NCI-H2196 treated with DMSO at 0.1 percent for 48 hours (cell line): Measurements from ENCODE around the gene BAG5.
"Not testable (repeated sequence)": the region's sequence is repeated elsewhere in the genome, so short reads cannot be mapped to it uniquely, and the experiment has no call there.

Experiments
- DNase-seq: peaks from one replicate; lab custom pipeline; 2025; ENCODE audit not compliant: unreplicated experiment; lab: John Stamatoyannopoulos, UW

Gene BAG5

DNA sequence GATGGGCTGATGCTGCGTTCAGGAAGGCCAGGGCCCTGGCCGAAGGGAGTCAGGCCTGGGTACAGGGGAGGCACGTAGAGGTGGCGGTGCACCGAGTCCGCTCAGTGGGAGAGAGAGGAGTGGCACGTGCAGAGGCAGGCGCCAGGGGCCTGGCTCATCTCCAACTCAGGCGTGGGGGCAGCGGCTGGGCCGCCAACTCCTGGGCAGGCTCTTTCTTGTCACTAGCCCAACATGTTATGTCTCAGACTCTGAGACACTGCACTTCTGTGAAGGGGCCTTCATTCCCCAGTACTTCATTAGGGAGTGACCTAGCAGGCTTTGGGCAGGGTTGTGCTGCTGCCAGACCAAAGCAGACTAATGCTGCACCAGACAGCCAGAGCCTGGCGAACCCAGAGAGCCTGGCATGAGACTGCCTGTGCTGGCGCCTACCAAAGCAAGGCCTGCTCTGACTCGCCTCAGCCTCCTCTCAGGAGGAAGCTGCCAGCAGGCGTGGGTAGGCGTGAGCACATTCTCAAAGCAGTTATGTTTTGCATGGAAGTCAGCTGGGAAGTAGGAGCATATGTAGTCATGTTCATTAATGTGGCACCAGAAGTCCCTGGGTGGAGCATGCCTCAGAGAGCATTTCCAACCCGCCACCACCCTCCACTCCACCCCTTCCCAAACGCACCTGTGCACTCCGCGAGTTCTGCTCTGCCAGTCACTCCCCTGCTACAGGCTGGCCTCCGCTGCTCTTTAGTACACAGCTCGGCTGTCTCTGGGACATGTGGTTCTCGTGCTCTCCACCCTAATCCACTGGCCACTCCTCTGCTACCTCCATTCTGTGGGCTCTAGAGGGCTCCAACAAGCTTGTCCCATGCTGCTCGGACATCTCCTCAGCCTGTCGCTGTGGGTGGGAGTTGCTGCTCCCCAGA is 49.5 kb downstream of the BAG5 start:
- peak; percentile 79 for DNase-seq

DNA sequence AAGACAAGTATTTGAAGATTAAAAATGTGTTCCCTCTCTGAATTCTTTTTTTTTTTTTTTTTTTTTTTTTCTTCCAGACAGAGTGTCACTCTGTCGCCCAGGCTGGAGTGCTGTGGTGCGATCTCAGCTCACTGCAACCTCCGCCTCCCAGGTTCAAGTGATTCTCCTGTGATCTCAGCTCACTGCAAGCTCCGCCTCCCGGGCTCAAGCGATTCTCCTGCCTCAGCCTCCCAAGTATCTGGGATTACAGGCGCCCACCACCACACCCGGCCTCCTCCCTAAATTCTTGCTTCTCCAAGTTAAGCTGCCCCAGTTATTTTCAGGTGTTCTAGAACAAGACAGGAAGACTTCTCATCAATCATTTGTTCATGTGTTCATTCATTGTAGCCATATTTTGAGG is 50.3 kb downstream of the BAG5 start:
- not testable (repeated sequence) for DNase-seq

DNA sequence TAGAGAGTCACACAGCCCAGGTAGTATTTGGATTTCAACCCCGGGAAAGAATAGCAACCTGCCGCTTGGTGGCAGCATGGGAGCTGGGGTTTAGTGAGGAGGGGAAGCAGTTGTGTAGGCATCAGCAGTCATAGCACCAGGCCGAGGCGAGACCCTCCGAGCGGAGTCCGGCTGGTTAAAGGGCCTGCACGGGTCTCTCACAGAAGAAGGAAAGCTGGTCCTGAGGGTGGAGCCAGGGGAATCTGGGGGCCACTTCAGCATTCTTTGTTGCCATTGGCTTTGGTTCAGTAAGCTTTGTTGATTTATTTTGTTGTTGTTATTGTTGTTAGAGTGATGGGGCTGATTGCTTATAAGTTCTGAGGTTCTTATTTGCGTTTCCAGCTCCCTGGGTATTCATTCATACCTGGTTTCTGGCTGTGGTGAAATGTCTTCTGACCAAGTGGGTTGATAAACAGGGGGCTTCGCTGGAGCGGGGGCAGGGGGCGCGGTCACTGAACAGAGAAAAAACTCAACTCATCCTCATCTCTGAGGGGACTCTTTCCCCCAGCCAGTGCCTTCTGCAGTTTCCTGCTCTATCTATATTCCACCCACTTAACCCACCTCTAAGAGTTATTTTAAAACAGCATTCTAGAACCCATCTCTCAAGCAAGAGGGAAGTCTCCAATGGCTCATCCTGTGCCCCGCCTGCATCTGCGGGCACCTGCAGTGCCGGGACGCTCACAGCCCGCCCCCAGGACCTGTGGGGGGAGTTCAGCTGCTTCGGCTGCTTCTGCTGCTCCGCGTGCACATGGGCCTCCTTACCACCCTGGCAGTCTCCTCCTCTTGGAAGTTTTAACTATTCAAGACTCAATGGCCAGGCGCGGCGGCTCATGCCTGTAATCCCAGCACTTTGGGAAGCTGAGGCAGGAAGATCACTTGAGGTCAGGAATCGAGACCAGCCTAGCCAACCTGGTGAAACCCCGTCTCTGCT is 51.4 kb downstream of the BAG5 start:
- DNase-seq, result no peak

DNA sequence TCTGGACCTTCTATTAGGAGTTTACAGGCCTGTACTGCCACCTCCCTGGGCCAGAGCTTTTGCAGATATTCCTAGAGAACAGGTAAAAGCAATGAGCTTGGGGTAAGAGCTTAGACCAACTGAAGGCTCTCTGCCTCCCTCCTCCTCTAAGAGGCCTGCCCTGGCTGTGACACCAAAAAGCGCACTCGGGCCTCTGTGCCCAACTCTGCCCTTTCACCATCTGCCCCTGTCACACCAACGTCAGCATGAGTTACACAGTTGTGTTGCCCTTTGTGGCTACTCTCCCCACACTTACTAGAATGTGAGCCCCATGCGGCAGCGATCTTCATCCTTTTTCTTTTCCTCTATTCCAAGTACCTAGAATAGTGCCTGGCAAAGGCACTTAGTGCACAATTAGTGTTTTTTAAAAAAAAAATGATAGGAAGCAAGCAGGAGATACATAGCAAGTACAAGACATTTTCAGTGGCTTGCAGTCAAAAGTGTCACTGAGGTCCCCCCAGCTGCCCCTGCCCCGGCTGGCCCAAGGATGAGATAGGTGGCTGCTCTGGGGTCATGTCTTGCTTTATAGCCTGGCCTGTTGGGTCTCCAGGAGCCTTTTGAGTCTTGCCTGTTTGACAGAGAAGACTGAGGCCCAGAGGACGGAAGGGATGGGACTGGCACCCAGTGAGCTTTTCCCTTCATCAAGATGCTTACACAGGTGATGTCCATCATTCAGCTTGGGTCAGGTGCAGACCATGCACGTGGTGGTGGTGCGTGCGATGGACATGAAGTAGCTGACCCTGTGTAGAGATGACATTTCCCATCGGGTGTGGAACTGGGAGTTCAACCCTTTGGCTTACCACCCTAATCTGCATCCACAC is 52.4 kb downstream of the BAG5 start:
- no peak for DNase-seq

DNA sequence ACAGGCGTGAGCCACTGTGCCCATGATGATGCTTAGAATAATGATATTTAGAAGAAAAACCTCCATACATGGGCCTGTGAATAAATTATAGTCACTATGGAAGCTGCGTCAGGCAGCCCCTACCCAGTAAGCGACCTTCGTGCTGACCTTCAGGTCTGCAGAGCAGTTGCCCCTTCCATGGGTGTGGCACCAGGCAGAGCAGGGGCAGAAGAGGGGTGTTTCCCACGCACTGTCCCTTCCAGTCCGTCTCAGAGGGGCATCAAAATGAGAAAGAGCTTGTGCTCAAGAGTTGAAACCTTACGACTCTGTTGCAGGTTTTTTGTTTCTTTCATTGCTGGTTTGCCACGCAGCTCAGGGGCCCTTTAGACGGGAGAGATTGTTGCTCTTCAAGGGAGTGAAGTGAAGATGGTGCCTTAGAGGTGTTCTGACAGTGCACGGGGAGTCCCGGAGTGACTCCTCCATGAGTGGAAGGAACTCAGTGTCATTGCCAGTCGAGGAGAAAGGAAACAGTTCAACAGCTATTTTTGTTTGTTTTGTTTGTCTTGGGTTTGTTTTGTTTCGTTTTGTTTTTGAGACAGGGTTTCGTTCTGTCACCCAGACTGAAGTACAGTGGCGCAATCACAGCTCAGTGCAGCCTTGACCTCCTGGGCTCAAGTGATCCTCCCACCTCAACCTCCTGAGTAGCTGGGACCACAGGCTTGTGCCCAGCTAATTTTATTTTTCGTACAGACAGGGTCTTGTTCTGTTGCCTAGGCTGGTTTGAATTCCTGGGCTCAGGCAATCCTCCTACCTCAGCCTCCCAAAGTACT is 53.7 kb downstream of the BAG5 start:
- no peak for DNase-seq

DNA sequence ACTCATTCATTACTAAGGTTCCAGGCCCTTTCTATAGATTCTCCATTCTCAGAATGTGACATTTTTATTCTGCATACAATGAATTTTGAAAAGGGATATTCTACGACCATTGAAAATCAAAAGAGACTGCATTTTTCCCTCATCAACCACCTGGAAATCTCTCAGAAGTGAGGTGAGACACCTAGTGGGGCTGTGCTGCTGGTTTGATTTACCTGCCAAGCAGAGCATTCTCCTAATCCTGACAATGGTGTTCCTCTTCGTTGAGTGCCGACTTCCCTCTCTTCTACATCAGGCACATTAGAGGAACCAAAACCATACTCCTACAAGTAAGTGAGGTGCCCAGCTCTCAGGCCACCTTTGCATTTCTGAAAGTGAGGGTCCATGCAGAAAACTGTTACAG is 54.7 kb downstream of the BAG5 start:
- no peak for DNase-seq
